ENCODE measurements around the gene ELMO1.

DNA sequence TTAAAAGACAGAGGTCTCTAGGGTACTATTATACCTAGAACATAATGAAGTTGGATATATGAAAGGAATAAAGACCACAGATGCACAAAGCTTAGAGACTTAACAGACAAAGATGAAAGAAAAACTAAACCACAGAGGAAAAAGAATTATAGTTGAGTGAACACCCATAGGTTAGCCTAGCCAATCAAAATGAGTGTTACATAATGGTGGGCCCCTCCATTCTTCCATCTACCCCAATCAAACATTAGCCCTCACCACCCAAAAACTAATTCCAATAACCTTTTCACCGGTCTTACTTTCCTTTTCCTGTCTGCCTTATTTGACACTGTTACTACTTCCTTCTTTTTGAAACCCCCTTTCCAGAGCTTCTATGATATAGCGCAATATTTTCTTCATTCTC, 130.1 kb downstream of the ELMO1 start:
- TF ChIP-seq, protein P1, sequence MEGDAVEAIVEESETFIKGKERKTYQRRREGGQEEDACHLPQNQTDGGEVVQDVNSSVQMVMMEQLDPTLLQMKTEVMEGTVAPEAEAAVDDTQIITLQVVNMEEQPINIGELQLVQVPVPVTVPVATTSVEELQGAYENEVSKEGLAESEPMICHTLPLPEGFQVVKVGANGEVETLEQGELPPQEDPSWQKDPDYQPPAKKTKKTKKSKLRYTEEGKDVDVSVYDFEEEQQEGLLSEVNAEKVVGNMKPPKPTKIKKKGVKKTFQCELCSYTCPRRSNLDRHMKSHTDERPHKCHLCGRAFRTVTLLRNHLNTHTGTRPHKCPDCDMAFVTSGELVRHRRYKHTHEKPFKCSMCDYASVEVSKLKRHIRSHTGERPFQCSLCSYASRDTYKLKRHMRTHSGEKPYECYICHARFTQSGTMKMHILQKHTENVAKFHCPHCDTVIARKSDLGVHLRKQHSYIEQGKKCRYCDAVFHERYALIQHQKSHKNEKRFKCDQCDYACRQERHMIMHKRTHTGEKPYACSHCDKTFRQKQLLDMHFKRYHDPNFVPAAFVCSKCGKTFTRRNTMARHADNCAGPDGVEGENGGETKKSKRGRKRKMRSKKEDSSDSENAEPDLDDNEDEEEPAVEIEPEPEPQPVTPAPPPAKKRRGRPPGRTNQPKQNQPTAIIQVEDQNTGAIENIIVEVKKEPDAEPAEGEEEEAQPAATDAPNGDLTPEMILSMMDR (IDR thresholded peaks at IDR 0.05), result no peak
- no peak for TF ChIP-seq EP300 (IDR thresholded peaks at IDR 0.05)

All from ovary (tissue), 3 donors.